Testis (tissue), 2 donors: ENCODE results near the gene GRIK4.

Source experiments
- CTCF ChIP-seq, 3 experiments: fragments of 450-650 bp in 2 of 3; fragments of 200-600 bp in 1 of 3; sonication (generic) in 1 of 3; IDR thresholded peaks; one replicate each; pipeline ENCODE4 v1.5.1; 2016 to 2019; ENCODE audit warnings: antibody characterized with exemption in 3 of 3, mild to moderate bottlenecking in 2 of 3, moderate library complexity in 1 of 3
- POLR2A ChIP-seq: fragments of 450-650 bp; IDR thresholded peaks from one replicate; pipeline ENCODE4 v1.6.1; 2017; ENCODE audit warnings: antibody characterized with exemption, mild to moderate bottlenecking, moderate library complexity

- no peak for TF ChIP-seq CTCF (IDR thresholded peaks at IDR 0.05)
- no peak for TF ChIP-seq POLR2A
Observed at GRCh38 chr11:120840661-120841060, 329.1 kb downstream of the GRIK4 start.
